HG02870 (cell line): Measurements from ENCODE around the gene DCTPP1.

Source experiments
- ATAC-seq: cut with Tn5 transposase; IDR thresholded peaks from one replicate; pipeline ENCODE4 v1.9.1; 2021; ENCODE audit warnings: mild to moderate bottlenecking, moderate library complexity; ENCODE audit not compliant: unreplicated experiment

Gene DCTPP1

GRCh38 chr16:30383521-30383920, 46.3 kb downstream of the DCTPP1 start:
- ATAC-seq: no peak

DNA sequence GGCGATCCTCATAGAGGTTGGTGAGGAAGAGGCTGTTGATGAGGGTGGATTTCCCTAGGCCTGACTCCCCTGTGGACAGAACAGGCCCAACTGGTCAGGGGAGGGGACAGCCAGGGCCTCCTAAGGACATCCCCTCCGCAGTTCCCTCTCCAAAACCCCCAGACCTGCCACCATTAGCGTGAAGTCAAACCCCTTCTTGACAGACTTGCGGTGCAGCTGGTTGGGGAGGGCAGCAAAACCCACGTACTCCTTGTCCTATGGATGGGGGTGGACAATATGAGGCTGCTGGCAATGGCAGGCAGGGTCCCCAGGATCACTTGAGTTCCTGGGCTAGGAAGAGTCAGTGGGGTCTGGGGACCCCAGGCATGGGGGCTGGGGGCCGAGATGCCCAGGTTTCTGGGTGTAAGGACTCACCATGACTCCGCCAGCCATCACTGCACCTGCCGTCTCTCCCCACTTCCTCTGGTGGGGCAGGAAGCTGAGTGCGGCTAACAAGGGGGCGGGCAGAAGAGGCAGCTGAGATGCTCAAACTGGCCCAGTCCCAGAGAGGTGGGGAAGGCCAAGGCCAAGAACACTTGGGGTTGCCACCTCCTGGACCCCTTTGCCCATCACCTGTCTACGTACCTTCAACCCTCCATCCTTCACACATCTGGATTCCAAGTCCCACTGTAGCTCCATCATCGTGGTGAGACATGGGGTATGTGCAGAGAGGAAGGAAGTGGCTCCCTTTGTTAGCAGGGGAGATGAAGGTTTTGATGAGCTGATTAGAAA, 47.5 kb downstream of the DCTPP1 start, which contains the start of gene SEPTIN1:
Gene SEPTIN1 (minus strand): TSS at position 451 of the 771 bp plus-strand sequence. CDS start 19 bp downstream, at position 432.
- no peak for ATAC-seq

GRCh38 chr16:30381291-30382041, 48.4 kb downstream of the DCTPP1 start:
- ATAC-seq: no peak

DNA sequence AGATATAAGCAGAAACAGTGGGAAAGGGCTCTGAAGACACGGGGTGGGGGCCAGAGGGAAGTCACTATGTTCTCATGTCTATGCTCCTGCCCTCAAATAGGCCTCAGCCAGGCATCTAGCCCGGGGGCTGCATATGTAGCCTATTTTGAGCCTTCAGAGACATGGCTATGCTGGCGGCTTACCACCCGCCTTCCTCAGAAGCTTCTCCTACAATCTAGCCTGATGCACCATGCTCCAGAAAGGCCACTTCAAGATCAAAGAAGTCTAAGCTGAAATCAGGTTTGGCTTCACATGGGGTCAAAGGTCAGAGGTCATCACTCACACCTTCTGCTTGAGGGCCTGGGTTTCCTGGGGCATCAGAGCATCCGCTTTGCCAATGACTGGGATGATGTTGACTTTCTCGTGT, 49.0 kb downstream of the DCTPP1 start:
- ATAC-seq: no peak

- ATAC-seq: no peak
Measured at GRCh38 chr16:30380072-30380802, 49.6 kb downstream of the DCTPP1 start.

DNA sequence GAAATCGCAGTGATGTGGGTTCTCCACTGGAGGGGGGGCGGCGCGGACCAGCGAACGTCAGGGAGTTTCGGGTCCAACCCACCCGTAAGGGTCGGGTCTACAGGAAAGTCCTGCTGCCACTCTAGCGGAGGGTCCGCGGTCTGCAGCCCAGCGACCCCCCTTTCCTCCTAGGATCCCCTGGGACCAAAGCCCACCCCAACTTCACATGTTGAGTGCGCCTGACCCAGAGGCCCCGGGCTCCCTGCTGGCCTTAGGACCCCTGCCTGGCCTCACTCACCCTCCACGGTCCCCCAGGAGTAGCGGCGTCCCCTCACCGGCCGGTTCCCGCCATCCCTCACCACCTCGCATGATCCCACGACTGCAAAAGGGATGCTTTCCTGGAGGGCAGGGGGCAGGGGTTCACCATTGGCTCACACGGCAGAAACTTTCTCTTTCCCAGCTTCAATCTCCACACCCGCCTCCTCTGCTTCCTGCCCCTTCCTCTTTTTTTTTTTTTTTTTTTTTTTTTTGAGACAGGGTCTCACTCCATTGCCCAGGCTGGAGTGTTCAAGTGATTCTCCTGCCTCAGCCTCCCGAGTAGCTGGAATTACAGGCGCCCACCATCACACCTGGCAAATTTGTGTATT, 50.6 kb downstream of the DCTPP1 start:
- ATAC-seq: no peak

GRCh38 chr16:30378236-30379157, 51.3 kb downstream of the DCTPP1 start:
- ATAC-seq: peak; percentile 84

DNA sequence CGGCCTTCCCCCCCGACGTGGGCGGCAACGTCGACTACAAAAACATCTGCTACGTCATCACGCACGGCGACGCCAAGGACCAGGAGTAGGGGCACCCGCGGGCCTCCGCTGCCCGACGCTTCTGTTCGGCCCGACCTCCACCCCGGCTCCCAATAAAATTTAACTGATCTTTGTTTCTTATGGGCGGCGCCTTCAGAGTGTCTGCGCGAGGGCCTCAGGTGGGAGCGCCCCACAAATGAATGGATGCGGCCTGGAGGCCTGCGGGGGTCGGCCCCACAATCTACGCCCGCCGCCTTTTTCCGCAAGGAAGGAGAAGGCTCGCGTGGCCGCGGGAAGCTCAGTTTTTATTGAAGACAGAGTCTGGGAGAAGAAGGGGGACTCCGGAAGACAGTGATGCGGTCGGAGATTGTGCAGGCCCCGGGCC, 52.0 kb downstream of the DCTPP1 start:
- ATAC-seq: peak; percentile 38

- no peak for ATAC-seq
Measured at GRCh38 chr16:30377050-30377811, 52.6 kb downstream of the DCTPP1 start.

- ATAC-seq: no peak
Measured at GRCh38 chr16:30376461-30376902, 53.3 kb downstream of the DCTPP1 start.

DNA sequence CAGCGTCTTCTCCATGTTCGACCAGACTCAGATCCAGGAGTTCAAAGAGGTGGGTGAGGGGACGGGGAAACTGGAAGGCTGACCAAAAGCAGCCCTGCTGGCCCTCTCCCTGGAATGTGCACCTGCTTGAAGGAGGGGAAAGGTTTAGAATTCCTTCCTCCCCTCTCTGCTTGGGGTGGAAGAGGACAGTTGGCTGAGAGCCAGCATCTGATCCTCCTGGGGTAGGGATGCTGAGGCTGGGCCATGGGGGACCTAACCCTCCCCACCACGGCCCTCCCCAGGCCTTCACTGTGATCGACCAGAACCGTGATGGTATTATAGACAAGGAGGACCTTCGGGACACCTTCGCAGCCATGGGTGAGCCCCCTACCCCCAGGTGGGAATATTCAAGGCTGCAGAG, 54.0 kb downstream of the DCTPP1 start:
- no peak for ATAC-seq

DNA sequence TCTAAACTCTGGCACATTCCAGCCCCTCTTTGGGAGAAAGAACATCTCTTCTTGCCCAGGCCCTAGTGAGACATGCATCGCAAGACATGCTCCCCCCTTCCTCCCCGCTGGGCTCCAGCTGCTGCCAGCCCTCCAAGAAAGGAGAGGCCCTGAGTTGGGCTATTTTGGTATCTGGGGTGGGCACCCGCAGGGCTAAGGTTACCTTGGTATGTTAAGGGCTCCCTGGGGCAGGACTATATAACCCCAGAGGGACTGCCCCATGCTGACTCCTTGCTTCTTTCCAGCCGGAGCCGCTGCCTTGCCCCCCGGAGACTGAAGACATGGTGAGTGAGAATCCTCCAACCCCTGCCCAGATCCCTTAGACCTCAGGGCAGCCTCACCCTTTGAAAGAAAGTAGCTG, 55.3 kb downstream of the DCTPP1 start, which contains the start of gene MYL11:
Gene MYL11 (plus strand): TSS at position 265 of the 400 bp plus-strand sequence. CDS start 56 bp downstream, at position 321.
- no peak for ATAC-seq
